ENCODE data around the gene CALHM6.

DNA sequence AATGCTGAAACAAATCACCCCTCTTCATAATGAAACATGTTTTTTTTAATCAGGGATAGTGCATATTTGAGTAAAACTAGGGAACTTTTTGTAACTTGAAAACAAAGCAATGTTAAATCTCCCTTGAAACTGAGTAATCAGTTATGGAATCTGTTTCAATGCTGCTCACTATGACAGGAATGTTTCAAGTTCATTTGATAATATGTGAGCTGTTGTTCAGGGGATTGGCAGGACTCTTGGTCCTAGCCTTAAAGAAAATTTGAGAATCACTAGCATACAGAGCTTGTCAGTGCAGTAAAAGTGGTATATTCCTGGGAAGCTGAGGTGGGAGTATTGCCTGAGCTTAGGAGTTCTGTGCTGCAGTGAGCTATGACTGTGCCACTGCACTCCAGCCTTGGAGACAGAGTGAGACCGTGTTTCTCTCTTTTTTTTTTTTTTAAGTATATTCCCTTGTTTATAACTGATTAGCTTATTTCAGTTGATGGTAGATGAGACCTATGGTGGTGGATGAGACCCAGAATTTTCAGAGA lies 21.6 kb upstream of the CALHM6 start:
- TF ChIP-seq, protein P1, sequence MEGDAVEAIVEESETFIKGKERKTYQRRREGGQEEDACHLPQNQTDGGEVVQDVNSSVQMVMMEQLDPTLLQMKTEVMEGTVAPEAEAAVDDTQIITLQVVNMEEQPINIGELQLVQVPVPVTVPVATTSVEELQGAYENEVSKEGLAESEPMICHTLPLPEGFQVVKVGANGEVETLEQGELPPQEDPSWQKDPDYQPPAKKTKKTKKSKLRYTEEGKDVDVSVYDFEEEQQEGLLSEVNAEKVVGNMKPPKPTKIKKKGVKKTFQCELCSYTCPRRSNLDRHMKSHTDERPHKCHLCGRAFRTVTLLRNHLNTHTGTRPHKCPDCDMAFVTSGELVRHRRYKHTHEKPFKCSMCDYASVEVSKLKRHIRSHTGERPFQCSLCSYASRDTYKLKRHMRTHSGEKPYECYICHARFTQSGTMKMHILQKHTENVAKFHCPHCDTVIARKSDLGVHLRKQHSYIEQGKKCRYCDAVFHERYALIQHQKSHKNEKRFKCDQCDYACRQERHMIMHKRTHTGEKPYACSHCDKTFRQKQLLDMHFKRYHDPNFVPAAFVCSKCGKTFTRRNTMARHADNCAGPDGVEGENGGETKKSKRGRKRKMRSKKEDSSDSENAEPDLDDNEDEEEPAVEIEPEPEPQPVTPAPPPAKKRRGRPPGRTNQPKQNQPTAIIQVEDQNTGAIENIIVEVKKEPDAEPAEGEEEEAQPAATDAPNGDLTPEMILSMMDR (IDR thresholded peaks at IDR 0.05) = no peak
- TF ChIP-seq POLR2A (IDR thresholded peaks at IDR 0.05) = no peak

Measured in stomach (tissue), 4 donors.